Measurements from ENCODE around the gene RHAG. TPM values are rescaled to one million over a fixed set of nuclear protein-coding genes. Genes with fewer than 3 reads are reported as not detected.

RHAG gene
- total RNA-seq, 1 experiment from 2014 or later, result 0.57 TPM

GRCh38 chr6:49565261-49565660 lies 71.4 kb downstream of the RHAG start:
- ChIA-PET POLR2A (interaction anchor here (0.6 to 1.5 kb wide), 3 partner anchors 12 to 1727 kb away, joined by 3 to 7 read pairs (median 3); partner anchors contain the start of gene C6orf141), CTCF (no interaction called here), RAD21 (ENCODE audit: low non-redundant PET in 1 of 2, low total read pairs in 2 of 2, uncharacterized antibody in 2 of 2, unreplicated experiment in 2 of 2) (no interaction called here)
- no TSS peak for BruUV-seq (replicated peaks)
- Histone ChIP-seq H3K9me2 (ENCODE audit: insufficient read depth) (no peaks in the 10 kb centered on the region), H3K27ac (ENCODE audit: low read depth, low read length) (peak overlapping the region; percentile 28; the same call in 1 of the 2 replicates), H3K4me2 (ENCODE audit: low read length) (peak overlapping the region; percentile 57; the same call in 1 of the 2 replicates), H3K4me1 (ENCODE audit: control insufficient read depth in 1 of 2, insufficient read depth in 2 of 2, low read length in 2 of 2) (peaks cover 16% of the 10 kb centered on the region in 2 experiments), H3K9ac (ENCODE audit: low read length) (no peak overlapping the region), H3K36me3 (ENCODE audit: control insufficient read depth in 1 of 2, insufficient read depth in 2 of 2, low read length in 2 of 2) (peaks cover 0 to 2% of the 10 kb centered on the region in 2 experiments; a peak in 1 of 4 replicates), H3K4me3 (replicated peaks in 1 of 2; ENCODE audit: low read depth in 1 of 2, low read length in 2 of 2) (no peak overlapping the region), H3K27me3 (ENCODE audit: insufficient read depth, low read length) (no peaks in the 10 kb centered on the region), H3K9me3 (ENCODE audit: control insufficient read depth in 1 of 2, insufficient read depth in 1 of 2, low read depth in 1 of 2, low read length in 2 of 2) (no peaks in the 10 kb centered on the region), H3K79me2 (ENCODE audit: insufficient read depth, low read length) (no peaks in the 10 kb centered on the region), H4K20me1 (ENCODE audit: insufficient read depth) (no peaks in the 10 kb centered on the region), H2AFZ (ENCODE audit: low read depth, low read length, poor library complexity, severe bottlenecking) (no peak overlapping the region)
- intact Hi-C loops (cut with micrococcal nuclease), result no loop called here
- ATAC-seq, result no peak
- TF ChIP-seq POLR2AphosphoS5 (IDR thresholded peaks at IDR 0.05; ENCODE audit: low read depth, low read length) (no peak), ZFX (IDR thresholded peaks at IDR 0.05) (no peak), SP1 (IDR thresholded peaks at IDR 0.05; ENCODE audit: low read depth) (no peak), ELF1 (IDR thresholded peaks at IDR 0.05; ENCODE audit: borderline replicate concordance, low read depth) (no peak), ZBTB33 (IDR thresholded peaks at IDR 0.05; ENCODE audit: extremely low read depth, insufficient replicate concordance, low read length) (no peak), CBX3 (IDR thresholded peaks at IDR 0.05; ENCODE audit: low read depth) (no peak), TCF7L2 (IDR thresholded peaks at IDR 0.05; ENCODE audit: borderline replicate concordance, extremely low read depth, insufficient read depth, insufficient read length) (no peak), CEBPB (IDR thresholded peaks at IDR 0.05; ENCODE audit: low read depth) (no peak), CTCF (IDR thresholded peaks at IDR 0.05 in 2 of 3, conservative IDR thresholded peaks at IDR 0.05 in 1 of 3; ENCODE audit: borderline replicate concordance in 1 of 3, insufficient read depth in 1 of 3, low read depth in 2 of 3, low read length in 2 of 3) (no peak), ZNF274 (IDR thresholded peaks at IDR 0.05; ENCODE audit: low read depth, low read length) (no peak), JUND (IDR thresholded peaks at IDR 0.05) (no peak)
- TF ChIP-seq, protein P1, sequence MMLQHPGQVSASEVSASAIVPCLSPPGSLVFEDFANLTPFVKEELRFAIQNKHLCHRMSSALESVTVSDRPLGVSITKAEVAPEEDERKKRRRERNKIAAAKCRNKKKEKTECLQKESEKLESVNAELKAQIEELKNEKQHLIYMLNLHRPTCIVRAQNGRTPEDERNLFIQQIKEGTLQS (IDR thresholded peaks at IDR 0.05), result no peak
- TF ChIP-seq, protein P2, sequence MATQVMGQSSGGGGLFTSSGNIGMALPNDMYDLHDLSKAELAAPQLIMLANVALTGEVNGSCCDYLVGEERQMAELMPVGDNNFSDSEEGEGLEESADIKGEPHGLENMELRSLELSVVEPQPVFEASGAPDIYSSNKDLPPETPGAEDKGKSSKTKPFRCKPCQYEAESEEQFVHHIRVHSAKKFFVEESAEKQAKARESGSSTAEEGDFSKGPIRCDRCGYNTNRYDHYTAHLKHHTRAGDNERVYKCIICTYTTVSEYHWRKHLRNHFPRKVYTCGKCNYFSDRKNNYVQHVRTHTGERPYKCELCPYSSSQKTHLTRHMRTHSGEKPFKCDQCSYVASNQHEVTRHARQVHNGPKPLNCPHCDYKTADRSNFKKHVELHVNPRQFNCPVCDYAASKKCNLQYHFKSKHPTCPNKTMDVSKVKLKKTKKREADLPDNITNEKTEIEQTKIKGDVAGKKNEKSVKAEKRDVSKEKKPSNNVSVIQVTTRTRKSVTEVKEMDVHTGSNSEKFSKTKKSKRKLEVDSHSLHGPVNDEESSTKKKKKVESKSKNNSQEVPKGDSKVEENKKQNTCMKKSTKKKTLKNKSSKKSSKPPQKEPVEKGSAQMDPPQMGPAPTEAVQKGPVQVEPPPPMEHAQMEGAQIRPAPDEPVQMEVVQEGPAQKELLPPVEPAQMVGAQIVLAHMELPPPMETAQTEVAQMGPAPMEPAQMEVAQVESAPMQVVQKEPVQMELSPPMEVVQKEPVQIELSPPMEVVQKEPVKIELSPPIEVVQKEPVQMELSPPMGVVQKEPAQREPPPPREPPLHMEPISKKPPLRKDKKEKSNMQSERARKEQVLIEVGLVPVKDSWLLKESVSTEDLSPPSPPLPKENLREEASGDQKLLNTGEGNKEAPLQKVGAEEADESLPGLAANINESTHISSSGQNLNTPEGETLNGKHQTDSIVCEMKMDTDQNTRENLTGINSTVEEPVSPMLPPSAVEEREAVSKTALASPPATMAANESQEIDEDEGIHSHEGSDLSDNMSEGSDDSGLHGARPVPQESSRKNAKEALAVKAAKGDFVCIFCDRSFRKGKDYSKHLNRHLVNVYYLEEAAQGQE (IDR thresholded peaks at IDR 0.05; ENCODE audit: low read depth), result no peak
- TF ChIP-seq, protein P3, sequence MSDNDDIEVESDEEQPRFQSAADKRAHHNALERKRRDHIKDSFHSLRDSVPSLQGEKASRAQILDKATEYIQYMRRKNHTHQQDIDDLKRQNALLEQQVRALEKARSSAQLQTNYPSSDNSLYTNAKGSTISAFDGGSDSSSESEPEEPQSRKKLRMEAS (IDR thresholded peaks at IDR 0.05), result no peak
- DNase-seq (ENCODE audit: low read depth, low spot score), result no peak
